GM19193 (cell line): ENCODE data around the gene CCDC181.

Experiments used
- POLR2A ChIP-seq: IDR thresholded peaks from 4 replicates; pipeline ENCODE4 v1.6.1; 2011; ENCODE audit not compliant: insufficient read depth, insufficient read length; ENCODE audit errors: extremely low read depth

Gene CCDC181

GRCh38 chr1:169426174-169426705 is 1.0 kb downstream of the CCDC181 start:
- no peak for TF ChIP-seq POLR2A

- no peak for TF ChIP-seq POLR2A
These were observed 6.0 kb downstream of the CCDC181 start for GRCh38 chr1:169421309-169421708.

GRCh38 chr1:169414952-169415351 is 12.3 kb downstream of the CCDC181 start:
- no peak for TF ChIP-seq POLR2A

DNA sequence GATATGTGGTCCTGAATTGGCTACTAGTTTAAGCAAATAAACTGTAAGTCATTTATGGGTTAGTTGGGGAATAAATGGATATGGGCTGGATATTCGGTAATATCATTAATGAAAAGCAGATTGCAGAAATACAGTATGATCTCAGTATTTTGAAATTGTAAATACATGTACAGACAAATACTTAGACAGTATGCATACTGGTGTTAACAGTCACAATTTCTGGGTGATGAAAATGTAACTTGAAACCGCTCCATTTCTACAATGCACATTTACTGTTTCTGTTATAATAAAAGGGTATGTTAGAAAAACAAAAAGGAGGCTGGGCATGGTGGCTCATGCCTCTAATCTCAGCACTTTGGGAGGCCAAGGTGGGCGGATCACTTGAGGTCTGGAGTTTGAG is 31.3 kb downstream of the CCDC181 start:
- TF ChIP-seq POLR2A, result no peak

DNA sequence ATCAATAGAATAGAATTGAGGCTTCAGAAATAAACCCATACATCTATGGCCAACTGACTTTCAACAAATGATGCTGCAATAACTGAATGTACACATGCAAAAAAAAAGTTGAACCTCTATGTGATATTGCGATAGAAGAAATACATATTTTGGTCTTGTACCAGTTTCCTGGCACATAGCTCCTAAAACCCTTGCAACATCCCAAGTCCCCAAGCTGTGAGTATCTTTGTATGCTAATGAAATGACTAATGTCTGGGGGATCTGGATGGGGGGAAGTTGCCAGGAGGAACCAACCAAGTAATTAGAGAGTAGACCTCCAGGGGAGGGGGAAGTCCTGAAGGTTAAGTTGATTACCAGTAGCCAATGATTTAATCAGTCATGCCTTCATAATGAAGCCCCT is 34.9 kb downstream of the CCDC181 start:
- TF ChIP-seq POLR2A, result no peak

DNA sequence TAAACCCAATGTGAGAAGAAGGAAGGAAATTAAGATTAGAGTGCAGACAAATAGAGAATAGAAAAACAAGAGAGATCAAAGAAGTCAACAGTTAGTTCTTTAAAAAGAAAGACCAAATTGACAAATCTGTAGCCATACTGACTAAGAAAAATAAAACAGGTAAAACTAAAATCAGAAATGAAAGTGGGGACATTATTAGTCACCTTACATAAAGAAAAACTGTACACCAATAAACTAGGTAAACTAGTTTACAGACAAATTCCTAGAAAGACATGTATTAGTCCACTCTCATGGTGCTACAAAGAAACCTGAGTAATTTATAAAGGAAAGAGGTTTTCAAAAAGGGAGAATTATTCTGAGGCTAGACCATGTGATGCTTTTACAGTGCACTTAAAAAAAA is 37.0 kb downstream of the CCDC181 start:
- no peak for TF ChIP-seq POLR2A

- TF ChIP-seq POLR2A, result no peak
These were observed 39.9 kb downstream of the CCDC181 start for GRCh38 chr1:169387399-169387798.

GRCh38 chr1:169383449-169383848 is 43.8 kb downstream of the CCDC181 start:
- TF ChIP-seq POLR2A, result no peak

DNA sequence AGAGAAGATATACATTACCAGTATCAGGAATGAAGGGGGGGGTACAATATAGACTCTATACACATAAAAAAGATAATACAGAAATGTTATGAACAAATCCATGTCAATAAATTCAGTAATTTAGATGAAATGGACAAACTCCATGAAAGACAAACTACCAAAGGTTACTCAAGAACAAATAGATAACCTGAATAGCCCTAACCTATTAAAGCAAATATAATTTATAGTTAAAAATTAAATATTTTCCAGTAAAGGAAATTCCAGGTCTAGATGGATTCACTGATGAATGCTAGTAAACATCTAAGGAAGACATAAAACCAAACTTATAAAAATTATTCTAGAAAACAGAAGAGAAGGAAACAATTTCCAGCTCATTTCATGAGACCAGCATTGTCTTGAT is 46.1 kb downstream of the CCDC181 start:
- no peak for TF ChIP-seq POLR2A

DNA sequence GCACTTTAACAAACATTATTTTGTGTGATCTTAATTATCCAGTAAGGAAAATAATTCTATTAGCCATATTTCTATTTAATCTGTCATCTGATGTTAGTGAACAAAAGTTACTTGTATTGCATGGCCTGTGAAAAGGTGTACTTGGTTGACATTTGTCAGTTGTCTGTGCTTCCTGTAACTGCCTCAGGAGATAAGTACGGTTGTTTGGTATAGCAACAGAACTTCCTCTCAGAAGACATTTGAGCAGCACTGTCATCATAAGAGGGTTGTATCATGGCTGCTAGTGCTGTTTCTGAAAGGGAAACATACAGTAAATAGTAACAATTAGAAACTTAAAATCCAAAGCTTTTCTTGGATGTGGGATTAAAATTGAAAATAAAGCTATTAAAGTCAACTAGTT is 55.9 kb downstream of the CCDC181 start:
- no peak for TF ChIP-seq POLR2A

- peak; percentile 12 for TF ChIP-seq POLR2A
These were observed 58.9 kb downstream of the CCDC181 start for GRCh38 chr1:169368406-169368769.

GRCh38 chr1:169367686-169368405 is 59.4 kb downstream of the CCDC181 start, which contains the start of the genes BLZF1 and NME7:
BLZF1 (plus strand) TSS chr1:169368195; CDS start chr1:169369523, 1,328 bp downstream.
NME7 (minus strand) TSS chr1:169367797; CDS start chr1:169367710, 87 bp downstream.
- TF ChIP-seq POLR2A, result peak; percentile 44

DNA sequence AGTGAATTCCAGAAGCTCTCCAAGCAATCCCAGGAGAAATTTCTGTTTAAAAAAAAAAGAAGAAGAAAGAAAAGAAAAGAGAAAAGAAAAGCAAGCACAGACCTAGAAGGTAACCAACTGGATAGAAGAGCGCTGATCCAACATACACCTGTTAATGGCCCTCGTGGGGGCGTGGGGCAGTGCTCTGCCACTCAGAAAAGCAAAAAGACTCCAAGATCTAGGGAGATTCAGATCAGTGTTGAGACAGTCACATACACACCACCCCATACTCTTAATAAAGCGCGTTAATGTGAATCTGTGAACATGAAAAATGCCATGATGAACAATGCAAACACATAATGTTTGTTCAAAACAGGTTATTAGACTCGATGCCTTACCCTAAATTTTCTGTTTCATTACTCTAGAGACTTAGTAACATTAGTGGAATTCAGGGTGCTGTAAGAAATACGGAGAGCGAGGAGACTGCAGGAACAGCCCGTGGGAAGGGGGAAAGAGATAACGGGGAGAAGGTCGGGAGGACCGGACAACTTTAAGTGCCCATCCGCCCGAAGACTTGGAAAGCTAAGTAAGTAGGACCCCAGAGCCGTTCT is 60.1 kb downstream of the CCDC181 start:
- no peak for TF ChIP-seq POLR2A

DNA sequence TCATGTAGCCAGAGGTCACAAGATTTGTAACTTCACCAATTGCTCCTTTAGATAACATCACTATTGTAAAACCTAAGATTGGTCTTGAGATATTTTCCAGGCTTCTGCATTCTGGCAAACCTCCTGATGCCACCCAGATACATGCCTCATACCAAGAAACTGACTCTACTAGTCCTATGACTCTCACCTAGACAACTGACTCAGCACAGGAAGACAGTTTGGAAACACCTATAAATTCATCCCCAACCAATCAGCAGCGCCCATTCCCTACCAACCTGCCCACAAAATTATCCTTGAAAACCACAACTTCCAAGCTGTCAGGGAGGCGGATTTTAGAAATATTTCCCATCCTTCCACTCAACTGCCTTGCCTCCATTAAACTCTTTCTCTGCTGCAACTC is 62.3 kb downstream of the CCDC181 start:
- no peak for TF ChIP-seq POLR2A

DNA sequence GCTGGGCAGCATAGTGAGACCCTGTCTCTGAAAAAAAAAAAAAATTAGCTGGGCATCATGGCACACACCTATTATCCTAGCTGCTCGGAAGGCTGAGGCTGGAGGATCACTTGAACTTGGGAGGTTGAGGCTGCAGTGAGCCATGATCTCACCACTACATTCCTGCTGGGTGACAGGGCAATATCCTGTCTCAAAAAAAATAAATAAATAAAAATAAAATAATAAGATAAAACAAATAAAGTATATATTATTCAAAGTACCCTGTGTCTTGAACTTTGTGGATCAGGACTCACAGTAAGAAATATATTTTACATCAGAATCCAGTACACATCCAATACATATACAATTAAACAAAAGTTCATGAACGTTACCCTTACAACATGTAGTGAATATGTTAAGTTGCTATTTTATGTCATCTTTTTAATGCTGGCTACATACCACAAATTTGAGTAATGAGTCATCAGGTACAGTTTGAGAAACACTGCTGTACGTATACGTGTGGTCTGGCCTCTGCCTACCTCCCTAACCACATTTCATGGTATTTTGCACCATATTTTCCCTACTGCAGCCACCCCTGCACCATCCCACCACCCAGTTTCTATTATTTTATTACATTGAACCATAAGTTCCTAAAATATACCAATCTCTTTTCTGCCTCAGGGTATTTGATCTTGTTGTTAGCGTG is 64.1 kb downstream of the CCDC181 start:
- TF ChIP-seq POLR2A, result no peak
